ENCODE data around the gene CACNA1S. TPM values are rescaled to one million over a fixed set of nuclear protein-coding genes. Genes with fewer than 3 reads are reported as not detected.

Gene CACNA1S
- polyA plus RNA-seq, 1 experiment, result not detected

DNA sequence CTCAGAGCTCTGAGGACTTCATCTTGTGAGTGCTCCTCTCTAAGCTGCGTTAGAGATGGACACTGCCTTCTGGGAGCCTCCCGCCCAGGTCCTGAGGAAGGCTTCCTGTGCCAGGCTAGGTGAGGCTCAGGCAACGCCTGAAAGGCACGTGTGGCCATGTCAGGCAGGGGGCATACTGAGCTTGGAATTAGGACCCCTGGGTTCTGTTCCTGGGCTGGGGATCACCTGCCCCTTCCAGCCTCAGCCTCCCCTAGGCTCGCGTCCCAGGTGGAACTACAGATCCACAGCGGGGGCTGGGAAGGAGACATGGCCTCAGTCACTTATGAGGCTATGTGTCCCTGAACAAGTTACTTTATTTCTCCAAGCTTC lies 24.8 kb upstream of the CACNA1S start:
- ChIA-PET CTCF (interaction anchor here (0.7 to 2.3 kb wide), 7 partner anchors 11 to 165 kb away, joined by 3 to 12 read pairs (median 4); no protein-coding TSS in a partner anchor), POLR2A (no interaction called here)
- DNase-seq (ENCODE audit: low read depth), result no peak
- no peak overlapping the region for H3K4me3 ChIP-seq (ENCODE audit: low read depth, low read length)
- no peaks in the 10 kb centered on the region for H3K27me3 ChIP-seq (ENCODE audit: control insufficient read depth, insufficient read depth, low read length)
- no peak for TF ChIP-seq CTCF (IDR thresholded peaks at IDR 0.05; ENCODE audit: insufficient read depth, low read depth, low read length)
- H3K36me3 ChIP-seq (ENCODE audit: control insufficient read depth, insufficient read depth, low read length), result peaks cover 17% of the 10 kb centered on the region

DNA sequence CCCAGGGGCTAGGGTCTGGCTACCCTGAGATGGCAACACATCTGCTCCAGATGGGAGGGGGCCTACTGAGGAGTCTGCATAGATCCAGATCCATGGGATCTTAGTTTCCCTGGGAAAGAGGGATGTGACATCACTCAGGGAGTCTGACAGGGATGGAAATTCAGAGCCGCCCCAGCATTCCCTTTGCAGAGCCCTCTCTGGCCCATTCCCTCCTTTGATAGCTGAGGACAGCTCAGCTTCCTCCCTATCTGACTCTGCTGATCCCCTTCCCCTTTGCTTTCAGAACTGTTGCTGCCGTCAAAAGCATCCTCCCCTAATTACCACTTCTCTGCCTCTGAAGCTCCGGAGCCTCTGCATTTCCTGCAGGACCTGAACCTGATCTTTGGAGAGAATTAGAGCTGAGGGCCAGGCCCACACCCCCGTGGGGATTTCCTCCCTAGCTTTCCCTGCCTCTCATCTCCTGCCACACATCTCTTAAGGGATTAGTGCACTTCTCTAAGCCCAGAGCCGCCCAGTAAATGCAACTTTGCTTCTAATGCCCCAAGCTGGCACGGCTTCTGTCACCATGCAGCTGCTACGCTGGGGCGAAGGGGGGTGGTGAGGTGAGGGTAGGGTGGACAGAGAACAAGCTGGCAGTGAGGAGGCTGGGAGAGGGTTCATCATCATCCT lies 24.3 kb upstream of the CACNA1S start:
- peaks cover 17% of the 10 kb centered on the region for H3K36me3 ChIP-seq (ENCODE audit: control insufficient read depth, insufficient read depth, low read length)
- no peaks in the 10 kb centered on the region for H3K27me3 ChIP-seq (ENCODE audit: control insufficient read depth, insufficient read depth, low read length)
- no peak overlapping the region for H3K4me3 ChIP-seq (ENCODE audit: low read depth, low read length)
- DNase-seq (ENCODE audit: low read depth), result no peak
- CTCF ChIA-PET, result interaction anchor here (1.6 to 1.9 kb wide), 3 partner anchors 11 to 165 kb away, joined by 4 to 5 read pairs (median 4); no protein-coding TSS in a partner anchor
- POLR2A ChIA-PET, result no interaction called here
- no peak for TF ChIP-seq CTCF (IDR thresholded peaks at IDR 0.05; ENCODE audit: insufficient read depth, low read depth, low read length)

DNA sequence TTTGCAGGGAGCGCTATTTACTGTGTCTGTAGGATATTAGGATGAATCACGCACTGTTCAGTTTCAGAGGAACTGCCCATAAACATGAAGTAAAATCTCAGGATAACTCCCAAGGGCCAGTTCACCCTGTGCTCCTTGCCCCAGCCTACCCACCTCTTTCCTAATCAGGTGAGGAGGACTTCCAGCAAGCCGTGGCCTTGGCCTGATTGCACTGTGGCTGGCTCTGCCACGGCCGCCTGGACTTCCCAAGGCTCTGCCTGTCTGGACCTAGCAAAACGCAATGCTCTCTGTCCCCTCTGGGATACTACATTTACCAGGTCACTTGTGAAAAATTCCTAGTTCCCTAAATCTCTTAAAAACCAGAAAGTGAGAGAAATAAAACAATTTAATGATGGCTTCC lies 22.2 kb upstream of the CACNA1S start:
- Histone ChIP-seq H3K27me3 (ENCODE audit: control insufficient read depth, insufficient read depth, low read length) (no peaks in the 10 kb centered on the region), H3K4me3 (ENCODE audit: low read depth, low read length) (no peak overlapping the region), H3K36me3 (ENCODE audit: control insufficient read depth, insufficient read depth, low read length) (peaks cover 17% of the 10 kb centered on the region)
- ChIA-PET CTCF (no interaction called here), POLR2A (interaction anchor here (0.7 kb wide), 1 partner anchor 210 kb away, joined by 4 read pairs; no protein-coding TSS in a partner anchor)
- no peak for DNase-seq (ENCODE audit: low read depth)
- TF ChIP-seq CTCF (IDR thresholded peaks at IDR 0.05; ENCODE audit: insufficient read depth, low read depth, low read length), result no peak

- POLR2A ChIA-PET, result no interaction called here
- H3K4me3 ChIP-seq (ENCODE audit: low read depth, low read length), result no peak overlapping the region
- CTCF ChIA-PET, result no interaction called here
- DNase-seq (ENCODE audit: low read depth), result no peak
- H3K36me3 ChIP-seq (ENCODE audit: control insufficient read depth, insufficient read depth, low read length), result peaks cover 13% of the 10 kb centered on the region
- no peak for TF ChIP-seq CTCF (IDR thresholded peaks at IDR 0.05; ENCODE audit: insufficient read depth, low read depth, low read length)
- no peaks in the 10 kb centered on the region for H3K27me3 ChIP-seq (ENCODE audit: control insufficient read depth, insufficient read depth, low read length)
These were observed 19.2 kb upstream of the CACNA1S start for GRCh38 chr1:201131398-201131797.

DNA sequence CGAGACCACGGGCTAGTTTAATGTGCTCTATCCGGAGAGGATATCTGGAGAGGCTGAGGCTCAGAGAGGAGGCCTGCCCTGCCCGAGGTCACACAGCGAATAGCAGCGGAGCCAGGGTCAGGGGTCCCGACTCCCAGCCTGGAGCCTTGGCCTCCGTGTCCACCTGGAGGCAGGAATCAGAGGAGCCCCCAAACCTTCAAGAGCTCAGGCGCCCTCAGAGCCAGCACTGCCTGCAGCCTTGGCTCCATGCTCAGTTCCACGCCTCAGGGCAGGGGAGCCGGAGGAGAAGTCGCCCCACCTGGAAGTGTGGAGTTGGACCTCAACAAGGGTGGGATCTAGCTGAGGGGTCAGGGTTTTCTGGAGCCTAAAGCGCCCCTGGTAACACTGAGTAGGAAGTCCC lies 16.7 kb upstream of the CACNA1S start:
- no peak for TF ChIP-seq CTCF (IDR thresholded peaks at IDR 0.05; ENCODE audit: insufficient read depth, low read depth, low read length)
- no peak overlapping the region for H3K4me3 ChIP-seq (ENCODE audit: low read depth, low read length)
- H3K36me3 ChIP-seq (ENCODE audit: control insufficient read depth, insufficient read depth, low read length), result no peaks in the 10 kb centered on the region
- no peak for DNase-seq (ENCODE audit: low read depth)
- POLR2A ChIA-PET, result no interaction called here
- peaks cover 8% of the 10 kb centered on the region for H3K27me3 ChIP-seq (ENCODE audit: control insufficient read depth, insufficient read depth, low read length)
- CTCF ChIA-PET, result interaction anchor here (1.1 to 1.2 kb wide), 2 partner anchors 10 to 15 kb away, joined by 3 to 5 read pairs; no protein-coding TSS in a partner anchor

Data from BJ (cell line).